Activated CD4-positive, alpha-beta memory T cell treated with anti-CD3 and anti-CD28 coated beads for 36 hours (primary cell): ENCODE results near the gene ASXL2. TPM values are rescaled to one million over a fixed set of nuclear protein-coding genes. Genes with fewer than 3 reads are reported as not detected.
"Not testable (repeated sequence)": the region's sequence is repeated elsewhere in the genome, so short reads cannot be mapped to it uniquely, and the experiment has no call there.

Source experiments
- CTCF ChIA-PET: fragments of 350-600 bp; sonication (Branson Sonifier 250); formaldehyde crosslinking; loops from one replicate; lab custom pipeline; 2021; ENCODE audit warnings: antibody characterized with exemption, inconsistent platforms; lab: Charles Lee
- POLR2A ChIA-PET: fragments of 350-600 bp; sonication (Branson Sonifier 250); formaldehyde crosslinking; loops from one replicate; lab custom pipeline; 2021; ENCODE audit warnings: antibody characterized with exemption; lab: Charles Lee
- DNase-seq: peaks from one replicate; pipeline ENCODE4 v3.0.0-alpha.2; 2020
- H3K27ac Mint-ChIP-seq: one replicate; pipeline ENCODE4 v1.8.0; 2021; ENCODE audit warnings: mixed read lengths
- H3K27me3 Mint-ChIP-seq: one replicate; pipeline ENCODE4 v1.8.0; 2021; ENCODE audit warnings: mixed read lengths
- H3K36me3 Mint-ChIP-seq: one replicate; pipeline ENCODE4 v1.8.0; 2021; ENCODE audit warnings: mixed read lengths
- H3K4me1 Mint-ChIP-seq: one replicate; pipeline ENCODE4 v1.8.0; 2021; ENCODE audit warnings: low read depth, mixed read lengths
- H3K4me3 Mint-ChIP-seq: one replicate; pipeline ENCODE4 v1.8.0; 2021; ENCODE audit warnings: mild to moderate bottlenecking, mixed read lengths
- H3K9me3 Mint-ChIP-seq: one replicate; pipeline ENCODE4 v1.8.0; 2021; ENCODE audit warnings: mixed read lengths
- intact Hi-C: fragments of 100-400 bp; cut with micrococcal nuclease; formaldehyde crosslinking; loops from one replicate; pipeline ENCODE4 v1.15.1; 2023
- total RNA-seq, 2 experiments: library from RNA; stranded (reverse); gene quantifications; one replicate each; pipeline ENCODE4 v1.2.3, GENCODE V29; 2021

The ASXL2 gene
- total RNA-seq, 2 experiments from 2014 or later: 37.8 to 38.7 TPM

DNA sequence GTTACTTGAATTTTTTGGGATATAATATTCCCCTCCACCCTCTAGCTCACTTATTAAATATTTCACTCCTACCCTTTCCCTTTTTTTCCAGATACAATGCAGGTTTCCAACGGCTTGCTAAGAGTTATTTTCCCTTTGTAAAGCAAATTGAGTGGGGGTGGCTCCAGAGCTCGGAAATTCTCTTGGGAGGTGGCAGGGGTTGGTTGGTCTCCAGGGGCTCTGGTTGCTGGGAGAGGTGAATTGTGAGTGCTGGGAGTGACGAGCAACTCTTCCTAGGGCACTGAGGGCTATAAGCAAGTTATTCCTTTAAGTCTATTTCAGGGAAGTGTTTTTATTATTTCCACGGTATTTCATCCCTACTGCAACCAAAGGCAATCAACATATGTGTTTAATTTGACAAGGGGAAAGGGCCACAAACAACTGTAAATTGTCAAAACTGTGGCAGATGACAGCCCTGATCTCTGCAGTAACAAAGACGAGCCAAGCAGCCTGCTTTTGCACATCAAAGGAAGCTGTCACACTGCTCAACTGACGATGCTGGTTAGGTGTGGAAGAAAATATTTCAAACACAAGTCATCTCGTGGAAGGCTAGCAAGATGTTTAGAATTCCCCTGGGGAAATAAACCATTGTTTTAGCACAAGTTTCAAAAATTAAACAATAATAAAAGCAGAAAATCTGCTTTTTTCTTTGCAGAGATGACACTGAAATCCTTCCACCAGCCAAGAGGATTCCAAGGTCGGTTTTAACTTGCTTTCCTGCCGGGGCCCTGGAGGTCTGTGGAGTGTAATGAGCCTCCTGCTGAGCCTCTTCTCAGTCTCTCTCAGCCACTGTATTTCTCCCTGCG, 34.8 kb upstream of the ASXL2 start:
- ChIA-PET POLR2A (no interaction called here), CTCF (no interaction called here)
- Mint-ChIP-seq H3K9me3 (no peaks in the 10 kb centered on the region), H3K4me1 (peaks cover 11% of the 10 kb centered on the region), H3K36me3 (no peaks in the 10 kb centered on the region), H3K27ac (no peak overlapping the region), H3K27me3 (no peaks in the 10 kb centered on the region), H3K4me3 (no peak overlapping the region)
- intact Hi-C loops: no loop called here
- DNase-seq: no peak

DNA sequence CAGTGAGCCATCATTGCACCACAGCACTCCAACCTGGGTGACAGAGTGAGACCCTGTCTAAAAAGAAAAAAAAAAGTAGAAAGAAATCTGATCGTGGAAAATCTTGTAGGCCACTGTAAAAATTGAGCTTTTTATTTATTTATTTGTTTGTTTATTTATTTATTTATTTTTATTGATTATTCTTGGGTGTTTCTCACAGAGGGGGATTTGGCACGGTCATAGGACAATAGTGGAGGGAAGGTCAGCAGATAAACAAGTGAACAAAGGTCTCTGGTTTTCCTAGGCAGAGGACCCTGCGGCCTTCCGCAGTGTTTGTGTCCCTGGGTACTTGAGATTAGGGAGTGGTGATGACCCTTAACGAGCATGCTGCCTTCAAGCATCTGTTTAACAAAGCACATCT, 31.3 kb upstream of the ASXL2 start:
- CTCF ChIA-PET: interaction anchor here (0.6 kb wide), 1 partner anchor 668 kb away, joined by 3 read pairs; no protein-coding TSS in a partner anchor
- H3K27me3 Mint-ChIP-seq, H3K4me3 Mint-ChIP-seq, H3K9me3 Mint-ChIP-seq, H3K4me1 Mint-ChIP-seq, H3K27ac Mint-ChIP-seq, POLR2A ChIA-PET, DNase-seq, H3K36me3 Mint-ChIP-seq, intact Hi-C loops: not testable (repeated sequence)

DNA sequence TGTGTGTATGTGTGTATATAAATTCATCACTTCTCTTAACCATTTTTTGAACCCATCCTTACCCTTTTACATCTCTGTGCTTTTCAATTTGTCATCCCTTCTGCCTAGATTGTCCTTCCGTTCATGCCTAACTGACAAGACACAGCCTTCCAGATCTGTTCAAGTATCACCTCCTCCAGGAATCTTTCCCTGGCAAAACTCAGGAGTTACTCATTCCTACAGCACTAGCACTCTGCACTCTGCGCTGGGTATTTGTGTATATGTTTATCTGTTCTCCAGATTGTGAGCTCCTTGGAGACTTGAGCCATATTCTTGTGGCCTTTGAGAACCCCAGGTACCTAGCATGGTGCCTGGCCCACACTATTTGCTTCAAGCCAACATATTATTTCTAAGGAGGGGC, 26.8 kb upstream of the ASXL2 start:
- intact Hi-C loops: no loop called here
- Mint-ChIP-seq H3K27me3 (no peaks in the 10 kb centered on the region), H3K4me1 (no peaks in the 10 kb centered on the region), H3K9me3 (no peaks in the 10 kb centered on the region), H3K27ac (no peak overlapping the region), H3K36me3 (no peaks in the 10 kb centered on the region), H3K4me3 (no peak overlapping the region)
- ChIA-PET POLR2A (no interaction called here), CTCF (no interaction called here)
- no peak for DNase-seq

DNA sequence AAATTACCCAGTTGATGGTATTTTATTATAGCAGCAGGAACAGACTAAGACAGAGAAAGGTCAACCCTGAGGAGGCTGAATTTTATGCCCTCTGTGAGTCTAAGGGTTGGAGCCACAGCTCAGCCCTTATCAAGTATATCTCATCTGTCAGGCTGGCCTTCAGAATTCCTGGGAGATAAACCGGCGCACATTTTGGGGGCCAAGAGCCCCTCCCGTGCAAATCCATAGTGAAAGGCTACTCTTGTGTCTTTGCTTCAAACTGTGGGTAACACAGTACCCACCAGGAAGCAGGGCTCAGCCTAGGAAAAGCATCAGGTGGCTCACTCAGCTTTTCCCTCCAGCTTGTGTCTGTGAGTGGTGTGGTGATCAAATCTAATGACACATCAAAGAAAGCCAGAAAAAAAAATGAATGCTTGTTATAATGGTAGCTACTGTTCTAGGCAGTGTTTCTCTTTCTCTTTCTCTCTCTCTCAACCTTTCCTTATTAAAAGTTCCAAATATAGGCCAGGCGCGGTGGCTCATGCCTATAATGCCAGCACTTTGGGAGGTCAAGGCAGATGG, 25.0 kb upstream of the ASXL2 start:
- CTCF ChIA-PET: interaction anchor here (1.9 kb wide), 1 partner anchor 51 kb away, joined by 5 read pairs; no protein-coding TSS in a partner anchor

DNA sequence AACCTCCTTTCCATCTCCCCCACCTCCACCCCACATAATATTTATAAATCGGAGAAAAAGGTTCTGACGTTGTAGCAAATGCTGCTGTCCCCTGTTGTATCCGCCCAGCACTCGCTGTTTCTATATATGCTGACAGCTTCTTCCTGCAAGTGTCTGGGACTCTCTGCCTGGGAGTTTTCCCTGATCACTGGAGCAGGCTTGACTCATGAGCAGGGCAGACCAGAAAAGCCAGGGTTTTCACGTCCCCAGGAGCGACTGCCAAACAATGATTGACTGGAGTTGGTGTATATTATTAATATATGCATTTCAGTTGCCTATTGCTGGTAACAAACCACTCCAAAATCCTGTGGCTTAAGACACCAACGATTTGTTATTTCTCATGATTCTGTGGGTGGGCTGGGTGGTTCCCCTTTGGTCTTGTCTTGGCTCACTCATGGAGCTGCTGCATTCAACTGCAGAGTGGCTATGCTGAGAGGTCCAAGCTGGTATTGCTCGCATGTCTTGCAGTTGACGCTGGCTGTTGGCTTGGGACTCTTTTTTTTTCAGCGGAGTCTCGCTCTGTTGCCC, 21.2 kb upstream of the ASXL2 start:
- no peaks in the 10 kb centered on the region for H3K27me3 Mint-ChIP-seq
- H3K27ac Mint-ChIP-seq: no peak overlapping the region
- no peaks in the 10 kb centered on the region for H3K4me1 Mint-ChIP-seq
- CTCF ChIA-PET: no interaction called here
- no peaks in the 10 kb centered on the region for H3K9me3 Mint-ChIP-seq
- POLR2A ChIA-PET: no interaction called here
- no peaks in the 10 kb centered on the region for H3K36me3 Mint-ChIP-seq
- no peak overlapping the region for H3K4me3 Mint-ChIP-seq
- no peak for DNase-seq
- intact Hi-C loops: no loop called here

More for the DNA sequence above, 25.0 kb upstream of the ASXL2 start:
- Mint-ChIP-seq H3K27ac (no peak overlapping the region), H3K27me3 (no peaks in the 10 kb centered on the region), H3K4me3 (no peak overlapping the region), H3K36me3 (no peaks in the 10 kb centered on the region), H3K4me1 (no peaks in the 10 kb centered on the region), H3K9me3 (no peaks in the 10 kb centered on the region)
- POLR2A ChIA-PET: no interaction called here
- DNase-seq: no peak
- intact Hi-C loops: no loop called here

DNA sequence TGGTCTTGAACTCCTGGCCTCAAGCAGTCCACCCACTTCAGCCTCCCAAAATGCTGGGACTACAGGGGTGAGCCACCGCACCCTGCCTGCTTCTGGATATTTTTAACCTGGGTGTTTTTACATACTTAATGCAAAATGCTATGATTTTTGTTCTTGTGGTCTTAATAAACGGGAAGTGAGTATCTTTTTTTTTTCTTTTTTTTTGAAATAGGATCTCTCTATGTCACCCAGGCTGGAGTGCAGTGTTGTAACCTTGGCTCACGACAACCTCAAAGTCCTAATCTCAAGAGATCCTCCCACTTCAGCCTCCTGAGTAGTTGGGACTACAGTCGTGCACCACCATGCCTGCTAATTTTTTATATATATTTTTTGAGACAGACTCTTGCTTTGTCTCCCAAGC, 19.2 kb upstream of the ASXL2 start:
- no peak overlapping the region for H3K4me3 Mint-ChIP-seq
- H3K27ac Mint-ChIP-seq: no peak overlapping the region
- ChIA-PET CTCF (no interaction called here), POLR2A (no interaction called here)
- no peaks in the 10 kb centered on the region for H3K4me1 Mint-ChIP-seq
- H3K9me3 Mint-ChIP-seq: no peaks in the 10 kb centered on the region
- DNase-seq: no peak
- no peaks in the 10 kb centered on the region for H3K36me3 Mint-ChIP-seq
- intact Hi-C loops: no loop called here
- no peaks in the 10 kb centered on the region for H3K27me3 Mint-ChIP-seq

DNA sequence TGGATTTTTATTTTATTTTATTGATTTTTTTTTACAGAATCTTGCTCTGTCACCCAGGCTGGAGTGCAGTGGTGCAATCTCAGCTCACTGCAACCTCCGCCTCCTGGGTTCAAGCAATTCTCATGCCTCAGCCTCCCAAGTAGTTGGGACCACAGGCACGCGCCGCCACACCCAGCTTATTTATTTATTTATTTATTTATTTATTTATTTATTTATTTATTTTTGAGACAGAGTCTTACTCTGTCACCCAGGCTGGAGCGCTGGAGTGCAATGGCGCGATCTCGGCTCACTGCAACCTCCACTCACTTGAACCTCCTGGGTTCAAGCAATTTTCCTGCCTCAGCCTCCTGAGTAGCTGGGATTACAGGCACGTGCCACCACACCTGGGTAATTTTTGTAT, 18.0 kb upstream of the ASXL2 start:
- H3K4me3 Mint-ChIP-seq, CTCF ChIA-PET, H3K27ac Mint-ChIP-seq, POLR2A ChIA-PET, H3K4me1 Mint-ChIP-seq, DNase-seq, intact Hi-C loops, H3K36me3 Mint-ChIP-seq, H3K27me3 Mint-ChIP-seq, H3K9me3 Mint-ChIP-seq: not testable (repeated sequence)

DNA sequence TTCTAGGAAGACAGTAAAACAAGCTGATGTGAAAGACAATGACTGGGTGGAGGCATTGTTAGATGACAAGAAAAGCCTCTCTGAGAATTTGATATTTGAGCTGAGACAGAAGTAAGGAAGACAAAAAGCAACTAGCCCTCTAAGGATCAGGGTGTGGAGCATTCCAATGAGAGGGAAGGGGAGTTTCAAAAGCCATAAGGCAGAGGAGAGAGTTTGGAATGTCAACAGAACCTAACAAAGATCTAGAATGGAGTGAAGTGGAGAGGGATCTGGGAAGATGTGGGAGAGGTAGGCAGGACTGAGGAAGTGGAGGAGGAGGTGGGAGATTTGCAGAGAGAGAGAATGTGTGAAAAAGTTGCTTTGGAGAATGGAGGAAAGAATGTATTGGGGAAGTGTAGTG, 17.3 kb upstream of the ASXL2 start:
- H3K36me3 Mint-ChIP-seq: no peaks in the 10 kb centered on the region
- CTCF ChIA-PET: interaction anchor here (0.6 to 0.9 kb wide), 2 partner anchors 55 to 791 kb away, joined by 3 read pairs; no protein-coding TSS in a partner anchor

DNA sequence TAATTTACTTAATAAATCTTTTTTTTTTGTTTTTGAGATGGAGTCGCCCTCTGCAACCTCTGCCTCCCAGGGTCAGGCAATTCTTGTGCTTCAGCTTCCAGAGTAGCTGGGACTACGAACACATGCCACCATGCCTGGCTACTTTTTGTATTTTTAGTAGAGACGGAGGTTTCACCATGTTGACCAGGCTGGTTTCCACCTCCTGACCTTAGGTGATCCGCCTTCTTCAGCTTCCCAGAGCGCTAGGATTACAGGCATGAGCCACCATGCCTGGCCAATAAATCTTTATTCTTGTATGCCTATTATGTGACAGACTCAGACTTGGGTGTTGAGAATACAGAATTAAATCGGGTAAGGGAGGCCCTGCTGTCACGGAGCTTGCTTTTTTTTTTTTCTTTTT, 16.7 kb upstream of the ASXL2 start:
- H3K36me3 Mint-ChIP-seq: no peaks in the 10 kb centered on the region
- CTCF ChIA-PET: interaction anchor here (0.6 to 0.9 kb wide), 2 partner anchors 55 to 791 kb away, joined by 3 read pairs; no protein-coding TSS in a partner anchor
- no peak overlapping the region for H3K4me3 Mint-ChIP-seq
- intact Hi-C loops: no loop called here
- POLR2A ChIA-PET: no interaction called here
- H3K9me3 Mint-ChIP-seq: no peaks in the 10 kb centered on the region
- H3K4me1 Mint-ChIP-seq: no peaks in the 10 kb centered on the region
- H3K27me3 Mint-ChIP-seq: no peaks in the 10 kb centered on the region
- H3K27ac Mint-ChIP-seq: no peak overlapping the region
- no peak for DNase-seq

More for the DNA sequence above, 17.3 kb upstream of the ASXL2 start:
- intact Hi-C loops: no loop called here
- Mint-ChIP-seq H3K9me3 (no peaks in the 10 kb centered on the region), H3K27me3 (no peaks in the 10 kb centered on the region), H3K27ac (no peak overlapping the region), H3K4me3 (no peak overlapping the region), H3K4me1 (no peaks in the 10 kb centered on the region)
- POLR2A ChIA-PET: interaction anchor here (0.5 kb wide), 1 partner anchor 533 kb away, joined by 4 read pairs; no protein-coding TSS in a partner anchor
- DNase-seq: no peak

DNA sequence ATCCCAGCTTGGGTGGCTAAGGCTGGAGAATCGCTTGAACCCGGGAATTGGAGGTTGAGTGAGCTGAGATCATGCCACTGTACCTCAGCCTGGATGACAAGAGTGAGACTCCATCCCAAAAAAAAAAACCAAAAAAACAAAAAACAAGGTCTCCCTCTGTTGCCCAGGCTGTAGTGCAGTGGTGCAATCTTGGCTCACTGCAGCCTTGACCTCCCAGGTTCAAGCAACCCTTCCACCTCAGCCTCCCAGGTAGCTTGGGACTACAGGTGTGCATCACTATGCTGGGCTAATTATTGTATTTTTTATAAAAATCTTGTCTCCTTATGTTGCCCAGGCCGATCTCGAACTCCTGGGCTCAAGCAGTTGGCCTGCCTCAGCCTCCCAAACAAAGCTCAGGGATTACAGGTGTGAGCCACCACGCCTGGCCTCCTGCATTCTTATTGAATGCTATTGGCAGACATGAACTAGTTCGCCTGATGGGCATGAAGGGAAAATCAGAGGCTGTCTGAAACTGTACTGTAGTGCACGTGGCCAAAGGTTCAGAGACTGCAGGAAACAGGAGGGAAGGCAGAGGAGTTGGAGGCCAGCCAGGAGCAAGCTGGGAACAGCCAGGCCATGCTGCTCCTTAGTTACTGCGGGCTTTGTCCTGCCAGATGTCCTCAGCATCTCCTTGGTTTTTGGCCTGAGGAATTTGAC, 16.0 kb upstream of the ASXL2 start:
- CTCF ChIA-PET: no interaction called here
- DNase-seq: no peak
- no peak overlapping the region for H3K4me3 Mint-ChIP-seq
- H3K9me3 Mint-ChIP-seq: no peaks in the 10 kb centered on the region
- intact Hi-C loops: no loop called here
- no peaks in the 10 kb centered on the region for H3K4me1 Mint-ChIP-seq
- no peaks in the 10 kb centered on the region for H3K36me3 Mint-ChIP-seq
- no peaks in the 10 kb centered on the region for H3K27me3 Mint-ChIP-seq
- no peak overlapping the region for H3K27ac Mint-ChIP-seq
- POLR2A ChIA-PET: no interaction called here

DNA sequence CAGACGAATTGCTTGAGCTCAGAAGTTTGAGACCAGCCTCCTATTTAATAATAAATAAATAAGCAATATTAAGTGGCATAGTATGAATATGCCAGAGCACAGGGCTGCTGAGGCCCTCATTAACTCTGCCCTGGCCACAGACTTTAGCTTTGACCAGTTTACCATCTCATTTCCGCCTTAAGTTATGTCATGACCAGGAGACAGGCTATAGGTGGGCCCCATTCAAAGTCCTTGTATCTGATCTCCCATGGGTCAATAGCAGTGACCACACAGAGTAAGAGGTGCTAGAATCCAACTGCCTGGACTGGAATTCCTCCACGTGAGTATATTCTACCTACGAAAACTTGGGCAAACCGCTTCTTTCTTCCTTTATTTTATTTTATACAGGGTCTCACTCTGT, 13.4 kb upstream of the ASXL2 start:
- POLR2A ChIA-PET: no interaction called here
- Mint-ChIP-seq H3K36me3 (no peaks in the 10 kb centered on the region), H3K27me3 (no peaks in the 10 kb centered on the region), H3K27ac (no peak overlapping the region), H3K4me3 (no peak overlapping the region), H3K9me3 (no peaks in the 10 kb centered on the region), H3K4me1 (no peaks in the 10 kb centered on the region)
- no peak for DNase-seq
- CTCF ChIA-PET: no interaction called here
- intact Hi-C loops: no loop called here

DNA sequence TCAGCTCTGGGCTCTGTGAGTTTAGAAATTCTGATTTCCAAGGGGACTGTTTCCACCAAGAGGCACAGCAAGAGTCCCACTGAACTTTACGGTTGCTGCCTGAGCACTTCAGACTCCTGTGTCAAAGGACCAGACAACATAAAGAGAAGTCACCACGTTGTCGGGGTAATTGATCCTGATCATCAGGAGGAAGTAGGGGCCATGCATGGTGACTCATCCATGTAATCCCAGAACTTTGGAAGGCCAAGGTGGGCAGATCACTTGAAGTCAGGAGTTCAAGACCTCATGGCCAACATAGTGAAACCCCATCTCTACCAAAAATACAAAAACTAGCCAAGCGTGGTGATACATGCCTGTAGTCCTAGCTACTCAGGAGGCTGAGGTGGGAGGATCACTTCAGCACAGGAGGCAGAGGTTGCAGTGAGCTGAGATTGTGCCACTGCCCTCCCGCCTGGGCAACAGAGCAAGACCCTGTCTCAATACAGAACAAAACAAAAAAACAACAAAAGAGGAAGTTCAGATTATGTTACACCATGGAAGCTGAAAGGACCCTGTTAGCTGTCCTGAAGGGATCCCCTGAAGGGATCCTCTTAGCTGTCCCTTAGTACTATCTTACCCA, 9.4 kb upstream of the ASXL2 start:
- no peaks in the 10 kb centered on the region for H3K4me1 Mint-ChIP-seq
- intact Hi-C loops: no loop called here
- no peak overlapping the region for H3K27ac Mint-ChIP-seq
- no peak overlapping the region for H3K4me3 Mint-ChIP-seq
- no peaks in the 10 kb centered on the region for H3K9me3 Mint-ChIP-seq
- ChIA-PET CTCF (no interaction called here), POLR2A (no interaction called here)
- H3K27me3 Mint-ChIP-seq: peaks cover 1% of the 10 kb centered on the region
- no peaks in the 10 kb centered on the region for H3K36me3 Mint-ChIP-seq
- DNase-seq: no peak
